Activated gamma-delta T cell treated with Interleukin-2 at 50 U/mL for 16 hours (primary cell): ENCODE measurements around the gene CWF19L1.
"Not testable (repeated sequence)": the region's sequence is repeated elsewhere in the genome, so short reads cannot be mapped to it uniquely, and the experiment has no call there.

ENCODE experiments used
- DNase-seq: peaks from one replicate; pipeline ENCODE4 v3.0.0-alpha.2; 2020

CWF19L1 gene

GRCh38 chr10:100267239-100268104 lies at the start of gene CWF19L1:
CWF19L1 (minus strand) TSS chr10:100267638; CDS start chr10:100267593, 45 bp downstream.
- DNase-seq = peak; percentile 62

GRCh38 chr10:100315615-100316014 lies 48.2 kb upstream of the CWF19L1 start:
- no peak for DNase-seq

GRCh38 chr10:100311298-100311697 lies 43.9 kb upstream of the CWF19L1 start:
- no peak for DNase-seq

- DNase-seq = no peak
These were observed 40.2 kb upstream of the CWF19L1 start for GRCh38 chr10:100307684-100308083.

GRCh38 chr10:100306861-100307260 lies 39.4 kb upstream of the CWF19L1 start:
- DNase-seq = no peak

- DNase-seq = no peak
These were observed 37.0 kb upstream of the CWF19L1 start for GRCh38 chr10:100304414-100304813.

GRCh38 chr10:100303724-100304319 lies 36.4 kb upstream of the CWF19L1 start:
- DNase-seq = no peak

GRCh38 chr10:100301123-100301522 lies 33.7 kb upstream of the CWF19L1 start:
- DNase-seq = not testable (repeated sequence)

GRCh38 chr10:100297242-100297641 lies 29.8 kb upstream of the CWF19L1 start:
- no peak for DNase-seq

- DNase-seq = no peak
These were observed 25.6 kb upstream of the CWF19L1 start for GRCh38 chr10:100293066-100293465.

- DNase-seq = not testable (repeated sequence)
These were observed 24.9 kb upstream of the CWF19L1 start for GRCh38 chr10:100292300-100292699.

- no peak for DNase-seq
These were observed 23.9 kb upstream of the CWF19L1 start for GRCh38 chr10:100291356-100291755.

GRCh38 chr10:100289641-100290040 lies 22.2 kb upstream of the CWF19L1 start:
- DNase-seq = no peak

GRCh38 chr10:100288196-100288595 lies 20.8 kb upstream of the CWF19L1 start:
- DNase-seq = no peak

- no peak for DNase-seq
These were observed 20.3 kb upstream of the CWF19L1 start for GRCh38 chr10:100287756-100288155.

GRCh38 chr10:100286051-100287033 lies 18.9 kb upstream of the CWF19L1 start, which contains the start of gene BLOC1S2:
BLOC1S2 (minus strand) TSS chr10:100286680; CDS start chr10:100286659, 21 bp downstream.
- peak; percentile 83 for DNase-seq

- not testable (repeated sequence) for DNase-seq
These were observed 17.9 kb upstream of the CWF19L1 start for GRCh38 chr10:100285326-100285725.

GRCh38 chr10:100282907-100283306 lies 15.5 kb upstream of the CWF19L1 start:
- no peak for DNase-seq

GRCh38 chr10:100276971-100277370 lies 9.5 kb upstream of the CWF19L1 start:
- not testable (repeated sequence) for DNase-seq

- no peak for DNase-seq
These were observed 1.5 kb downstream of the CWF19L1 start for GRCh38 chr10:100265821-100266485.

GRCh38 chr10:100254191-100254590 lies 13.2 kb downstream of the CWF19L1 start:
- DNase-seq = no peak

- no peak for DNase-seq
These were observed 14.4 kb downstream of the CWF19L1 start for GRCh38 chr10:100253041-100253440.
